Fibroblast of the aortic adventitia (primary cell): ENCODE measurements around the gene DNMT3B. TPM values are rescaled to one million over a fixed set of nuclear protein-coding genes. Genes with fewer than 3 reads are reported as not detected.

Experiments used
- DNase-seq: peaks from one replicate; pipeline ENCODE4 v3.0.0-alpha.2; 2010; ENCODE audit warnings: low read depth
- H3K4me3 ChIP-seq: 2 replicates; pipeline ENCODE4 v1.5.1; 2011; ENCODE audit warnings: low read depth, mild to moderate bottlenecking, control low read depth, low read length, moderate library complexity
- CTCF ChIP-seq: IDR thresholded peaks from 2 replicates; pipeline ENCODE4 v1.5.1; 2011; ENCODE audit warnings: mild to moderate bottlenecking, low read length, control low read depth, inconsistent platforms; ENCODE audit not compliant: insufficient read depth
- total RNA-seq: library from RNA; depleted of rRNA; stranded (reverse); fragments of >200 nt; gene quantifications from 2 replicates; pipeline ENCODE4 v1.2.3, GENCODE V29; 2012; ENCODE audit warnings: low replicate concordance

DNMT3B gene
- total RNA-seq, 1 donor = 3.3 TPM

GRCh38 chr20:32858189-32858588 is 96.0 kb downstream of the DNMT3B start:
- no peak for TF ChIP-seq CTCF

More at GRCh38 chr20:32858189-32858588, 96.0 kb downstream of the DNMT3B start:
- no peak overlapping the region for H3K4me3 ChIP-seq
- no peak for DNase-seq

Other genes starting within 250 kb of the DNMT3B start
- gene NOL4L, start 177.1 kb upstream of the DNMT3B start, total RNA-seq = 4.5 and 5.8 TPM in 2 replicates
- gene C20orf203, start 88.4 kb upstream of the DNMT3B start, total RNA-seq = under 0.01 TPM in 1 of 2 replicates, not detected in the other
- gene COMMD7, start 18.9 kb upstream of the DNMT3B start, total RNA-seq = 31.5 and 49.3 TPM in 2 replicates
- 66.0 and 95.6 TPM in 2 replicates for gene MAPRE1, start 57.6 kb downstream of the DNMT3B start, total RNA-seq
- not detected in 2 replicates for gene EFCAB8, start 96.5 kb downstream of the DNMT3B start, total RNA-seq
- not detected in 2 replicates for gene SUN5, start 242.0 kb downstream of the DNMT3B start, total RNA-seq
- not detected in 2 replicates for gene BPIFB2, start 245.3 kb downstream of the DNMT3B start, total RNA-seq